K562 (cell line): ENCODE measurements around the gene APC. TPM values are rescaled to one million over a fixed set of nuclear protein-coding genes. Genes with fewer than 3 reads are reported as not detected.

Source experiments
- CBFB ChIP-seq: sonication (generic); formaldehyde crosslinking; IDR thresholded peaks from 2 replicates; pipeline ENCODE4 v1.4.0; 2020; ENCODE audit warnings: mild to moderate bottlenecking, missing genetic modification reagents
- CXXC5 ChIP-seq: fragments of 250-450 bp; sonication (Bioruptor Pico); IDR thresholded peaks from 2 replicates; pipeline ENCODE4 v1.8.0; 2022; ENCODE audit warnings: inconsistent platforms, mild to moderate bottlenecking, moderate library complexity
- HMG20B ChIP-seq: fragments of 250-450 bp; sonication (Bioruptor Pico); IDR thresholded peaks from 2 replicates; pipeline ENCODE4 v1.5.0; 2021; ENCODE audit warnings: mild to moderate bottlenecking
- HNRNPLL ChIP-seq: fragments of 200-400 bp; formaldehyde crosslinking; IDR thresholded peaks from 2 replicates; pipeline ENCODE4 v1.6.1; 2017; ENCODE audit warnings: low read length, low read depth, mild to moderate bottlenecking; ENCODE audit not compliant: poor library complexity, severe bottlenecking
- KLF6 ChIP-seq: fragments of 250-450 bp; sonication (Bioruptor Pico); IDR thresholded peaks from 2 replicates; pipeline ENCODE4 v1.4.0; 2020; ENCODE audit warnings: mild to moderate bottlenecking, moderate library complexity, borderline replicate concordance
- MBD2 ChIP-seq: sonication (generic); IDR thresholded peaks from 2 replicates; pipeline ENCODE4 v1.6.1; 2016; ENCODE audit warnings: low read depth, borderline replicate concordance
- MYNN ChIP-seq, 2 experiments: sonication (generic); formaldehyde crosslinking in 1 of 2; IDR thresholded peaks; 2 replicates each; pipeline versions ENCODE4 v1.5.0 to v1.6.1; 2016 to 2020; ENCODE audit warnings: antibody characterized with exemption in 1 of 2, missing genetic modification reagents in 1 of 2
- POLR3A ChIP-seq: IDR thresholded peaks from 2 replicates; pipeline ENCODE4 v1.6.1; 2011; ENCODE audit warnings: borderline replicate concordance, mild to moderate bottlenecking, moderate library complexity; ENCODE audit not compliant: insufficient read length, insufficient read depth; ENCODE audit errors: extremely low read depth
- SMAD3 ChIP-seq: fragments of 450-650 bp; formaldehyde crosslinking; conservative IDR thresholded peaks from 2 replicates; pipeline ENCODE4 v1.4.0; 2020; ENCODE audit warnings: mild to moderate bottlenecking
- SMARCE1 ChIP-seq: fragments of 450-650 bp; IDR thresholded peaks from 2 replicates; pipeline ENCODE4 v1.7.1; 2016; ENCODE audit warnings: mild to moderate bottlenecking
- U2AF1 ChIP-seq: fragments of 200-400 bp; formaldehyde crosslinking; optimal IDR thresholded peaks from 2 replicates; pipeline ENCODE3; 2017; ENCODE audit warnings: mild to moderate bottlenecking, low read depth, low read length, moderate library complexity
- WHSC1 ChIP-seq: IDR thresholded peaks from one replicate; pipeline ENCODE4 v1.6.1; 2012; ENCODE audit warnings: low read length, control low read depth, inconsistent platforms
- ZC3H11A ChIP-seq: IDR thresholded peaks from 2 replicates; pipeline ENCODE4 v1.6.1; 2012; ENCODE audit warnings: low read depth, low read length, improper control_type of control experiment
- ZFPM2 ChIP-seq: fragments of 250-450 bp; sonication (Bioruptor Pico); IDR thresholded peaks from 2 replicates; pipeline ENCODE4 v1.5.1; 2022; ENCODE audit warnings: mild to moderate bottlenecking
- ZNF407 ChIP-seq: fragments of 450-650 bp; IDR thresholded peaks from 2 replicates; pipeline ENCODE4 v1.6.1; 2016; ENCODE audit warnings: low read depth
- ZNF518B ChIP-seq: fragments of 250-450 bp; sonication (Bioruptor Pico); IDR thresholded peaks from 2 replicates; pipeline ENCODE4 v1.5.0; 2021; ENCODE audit warnings: mild to moderate bottlenecking, moderate library complexity
- polyA plus RNA-seq, 8 experiments: library from polyadenylated mRNA; depleted of rRNA in 4 of 8; stranded (reverse) in 5 of 8; unstranded in 3 of 8; fragments of >200 nt; fragmentation: Nextera tagmentation in 2 of 8; fragmentation: Illumina TruSeq in 1 of 8; extraction: Ambion mirVana in 2 of 8; extraction: Trizol in 1 of 8; gene quantifications; 2 replicates each; pipeline versions ENCODE4 v1.2.1 to v1.2.3, GENCODE V29; 2011 to 2014; ENCODE audit warnings: inconsistent platforms in 1 of 8, missing spikeins in 1 of 8
- total RNA-seq, 7 experiments: library from RNA; depleted of rRNA in 6 of 7; stranded (reverse); fragments of >200 nt in 6 of 7; fragmentation: Illumina TruSeq in 2 of 7; extraction: Trizol in 2 of 7; gene quantifications; 2 replicates each; pipeline versions ENCODE4 v1.2.1 to v1.2.3, GENCODE V29; 2011 to 2021; ENCODE audit warnings: low replicate concordance in 1 of 7

The APC gene
- total and polyA plus RNA-seq, 9 of the 15 experiments (the other 6 are each of a cell fraction or from before 2014, with no cell fraction given): 5.7 to 29.5 (median 15.4) TPM

- TF ChIP-seq SMARCE1 (no peak; the same call in 1 of the 2 replicates), MYNN (IDR thresholded peaks at IDR 0.05) (peak; percentile 38; the same call in 1 of the 2 replicates), MYNN (CRISPR knock-in tag; IDR thresholded peaks at IDR 0.05) (no peak), CXXC5 (CRISPR knock-in tag) (peak; percentile 70), KLF6 (CRISPR knock-in tag) (no peak), ZNF407 (no peak), SMAD3 (CRISPR knock-in tag) (no peak), HNRNPLL (no peak), ZC3H11A (no peak), ZNF518B (CRISPR knock-in tag) (no peak), WHSC1 (no peak), POLR3A (no peak), HMG20B (no peak), U2AF1 (no peak), CBFB (CRISPR knock-in tag) (no peak), MBD2 (no peak; the same call in 1 of the 2 replicates), ZFPM2 (CRISPR knock-in tag) (no peak)
Measured at GRCh38 chr5:112707187-112708102, 30.2 kb upstream of the APC start (continued).
